C4-2B (cell line): ENCODE data around the gene GM2A.

Experiments used
- CTCF ChIP-seq: fragments of 450-650 bp; conservative IDR thresholded peaks from 2 replicates; pipeline ENCODE4 v1.5.1; 2017; ENCODE audit warnings: mild to moderate bottlenecking
- ZFX ChIP-seq: fragments of 450-650 bp; IDR thresholded peaks from 2 replicates; pipeline ENCODE4 v1.6.1; 2017

GRCh38 chr5:151219138-151219537, 33.8 kb upstream of the GM2A start:
- TF ChIP-seq CTCF (no peak), ZFX (no peak)
